Ovary (tissue), 3 donors: ENCODE results near the gene GALNTL6.

ENCODE experiments used
- POLR2A ChIP-seq: fragments of 450-650 bp; IDR thresholded peaks from one replicate; pipeline ENCODE4 v1.6.1; 2017; ENCODE audit warnings: antibody characterized with exemption, mild to moderate bottlenecking, moderate library complexity
- TF ChIP-seq, protein P1 (sequence below), 3 donors: fragments of 450-650 bp in 2 of 3; fragments of 200-600 bp in 1 of 3; IDR thresholded peaks; one replicate each; pipeline versions ENCODE4 v1.5.1 to v1.8.0; 2016 to 2022; ENCODE audit warnings: antibody characterized with exemption in 3 of 3, mild to moderate bottlenecking in 1 of 3
- donor health status: DM: no; HTN: no; CAD: no.

DNA sequence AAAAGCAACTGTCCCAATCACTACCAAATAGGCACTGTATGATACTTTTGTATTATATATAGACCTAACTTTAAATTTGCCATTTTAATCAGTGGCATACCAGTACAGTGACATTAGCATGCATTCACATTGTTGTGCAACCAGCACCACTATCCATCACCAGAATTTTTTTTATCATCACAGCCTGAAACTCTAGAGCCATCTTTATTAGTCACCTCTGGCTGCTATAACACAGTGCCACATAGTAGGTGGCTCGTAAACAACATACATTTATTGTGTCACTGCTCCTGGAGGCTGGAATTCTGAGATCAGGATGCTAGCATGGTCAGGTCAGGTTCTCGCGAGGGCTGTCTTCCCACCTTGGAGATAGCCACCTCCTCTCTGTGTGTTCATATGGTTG lies 1167.0 kb downstream of the GALNTL6 start:
- TF ChIP-seq, protein P1, sequence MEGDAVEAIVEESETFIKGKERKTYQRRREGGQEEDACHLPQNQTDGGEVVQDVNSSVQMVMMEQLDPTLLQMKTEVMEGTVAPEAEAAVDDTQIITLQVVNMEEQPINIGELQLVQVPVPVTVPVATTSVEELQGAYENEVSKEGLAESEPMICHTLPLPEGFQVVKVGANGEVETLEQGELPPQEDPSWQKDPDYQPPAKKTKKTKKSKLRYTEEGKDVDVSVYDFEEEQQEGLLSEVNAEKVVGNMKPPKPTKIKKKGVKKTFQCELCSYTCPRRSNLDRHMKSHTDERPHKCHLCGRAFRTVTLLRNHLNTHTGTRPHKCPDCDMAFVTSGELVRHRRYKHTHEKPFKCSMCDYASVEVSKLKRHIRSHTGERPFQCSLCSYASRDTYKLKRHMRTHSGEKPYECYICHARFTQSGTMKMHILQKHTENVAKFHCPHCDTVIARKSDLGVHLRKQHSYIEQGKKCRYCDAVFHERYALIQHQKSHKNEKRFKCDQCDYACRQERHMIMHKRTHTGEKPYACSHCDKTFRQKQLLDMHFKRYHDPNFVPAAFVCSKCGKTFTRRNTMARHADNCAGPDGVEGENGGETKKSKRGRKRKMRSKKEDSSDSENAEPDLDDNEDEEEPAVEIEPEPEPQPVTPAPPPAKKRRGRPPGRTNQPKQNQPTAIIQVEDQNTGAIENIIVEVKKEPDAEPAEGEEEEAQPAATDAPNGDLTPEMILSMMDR (IDR thresholded peaks at IDR 0.05) = no peak
- no peak for TF ChIP-seq POLR2A
